HCT116 (cell line): ENCODE data around the gene TMEM129. TPM values are rescaled to one million over a fixed set of nuclear protein-coding genes. Genes with fewer than 3 reads are reported as not detected.
A peak's percentile ranks its signal among the peaks of the same experiment; 100 is the strongest.

ENCODE experiments used
- ATAC-seq: fragments of 200-7000 bp; cut with Tn5 transposase; 2 replicates; pipeline ENCODE4 v1.9.1; 2020; ENCODE audit warnings: mild to moderate bottlenecking, moderate library complexity
- Bru-seq: library from RNA; stranded (reverse); fragments of 400-500 nt; gene quantifications from one replicate; lab custom pipeline; 2021; lab: Mats Ljungman, UMichigan
- BruChase-seq, 2 experiments: library from RNA; stranded (reverse); fragments of 400-500 nt; gene quantifications; one replicate each; lab custom pipeline; 2021; lab: Mats Ljungman, UMichigan
- BruUV-seq: library from RNA; stranded (reverse); fragments of 400-500 nt; replicated peaks from 2 replicates; lab custom pipeline; 2021; lab: Mats Ljungman, UMichigan
- CTCF ChIA-PET: fragments of 300-600 bp; sonication (Branson Sonifier 250); formaldehyde crosslinking; loops from one replicate; lab custom pipeline; 2021; ENCODE audit warnings: antibody characterized with exemption; lab: Charles Lee
- POLR2A ChIA-PET: fragments of 300-600, 350-600 bp; sonication (Branson Sonifier 250); formaldehyde crosslinking; loops from one replicate; lab custom pipeline; 2021; ENCODE audit warnings: antibody characterized with exemption; lab: Charles Lee
- RAD21 ChIA-PET, 2 experiments: fragments of 300-600 bp; sonication (Branson Sonifier 250); formaldehyde crosslinking; loops; one replicate each; lab custom pipeline; 2023; ENCODE audit warnings: low total read pairs in 2 of 2; ENCODE audit not compliant: uncharacterized antibody in 2 of 2, unreplicated experiment in 2 of 2, low non-redundant PET in 1 of 2; lab: Charles Lee
- DNase-seq: peaks from one replicate; pipeline ENCODE4 v3.0.0-alpha.2; 2010; ENCODE audit warnings: low read depth, low spot score
- H2AFZ ChIP-seq: fragments of 200-600 bp; shearing (Covaris generic), sonication (generic); 2 replicates; pipeline ENCODE4 v1.6.1; 2017; ENCODE audit warnings: low read depth, mixed run types, mixed read lengths, antibody characterized with exemption, low read length; ENCODE audit not compliant: poor library complexity, severe bottlenecking
- H3K27ac ChIP-seq: 2 replicates; pipeline ENCODE4 v1.5.1; 2012; ENCODE audit warnings: low read depth, low read length
- H3K27me3 ChIP-seq: fragments of 200-600 bp; sonication (generic); 2 replicates; pipeline ENCODE4 v1.6.1; 2016; ENCODE audit warnings: mixed run types, low read length, mixed read lengths; ENCODE audit not compliant: insufficient read depth
- H3K36me3 ChIP-seq, 2 experiments: fragments of 200-500 bp in 1 of 2; fragments of 200-600 bp in 1 of 2; sonication (Bioruptor generic) in 1 of 2; sonication (generic) in 1 of 2; 2 replicates each; pipeline versions ENCODE4 v1.5.1 to v1.6.1; 2014 to 2016; ENCODE audit warnings: low read length in 2 of 2, inconsistent platforms in 1 of 2, mixed read lengths in 1 of 2, mixed run types in 1 of 2; ENCODE audit not compliant: insufficient read depth in 2 of 2, control insufficient read depth in 1 of 2
- H3K4me1 ChIP-seq, 2 experiments: fragments of 200-600 bp in 1 of 2; sonication (generic) in 1 of 2; 2 replicates each; pipeline versions ENCODE4 v1.5.1 to v1.6.1; 2012 to 2017; ENCODE audit warnings: low read length in 2 of 2, inconsistent platforms in 1 of 2, mild to moderate bottlenecking in 1 of 2, mixed read lengths in 1 of 2, mixed run types in 1 of 2, moderate library complexity in 1 of 2; ENCODE audit not compliant: insufficient read depth in 2 of 2, control insufficient read depth in 1 of 2
- H3K4me2 ChIP-seq: fragments of 200-600 bp; sonication (generic); 2 replicates; pipeline ENCODE4 v1.6.1; 2017; ENCODE audit warnings: mixed run types, low read length, mixed read lengths
- H3K4me3 ChIP-seq, 2 experiments: fragments of 200-600 bp in 1 of 2; sonication (generic) in 1 of 2; replicated peaks in 1 of 2; 2 replicates each; pipeline ENCODE4 v1.5.1; 2011 to 2016; ENCODE audit warnings: low read length in 2 of 2, control low read depth in 1 of 2, low read depth in 1 of 2, mild to moderate bottlenecking in 1 of 2, mixed read lengths in 1 of 2, mixed run types in 1 of 2
- H3K79me2 ChIP-seq: fragments of 200-600 bp; sonication (generic); 2 replicates; pipeline ENCODE4 v1.6.1; 2017; ENCODE audit warnings: mild to moderate bottlenecking, mixed run types, low read length, moderate library complexity, mixed read lengths; ENCODE audit not compliant: insufficient read depth
- H3K9ac ChIP-seq: fragments of 200-600 bp; sonication (generic); 2 replicates; pipeline ENCODE4 v1.6.1; 2016; ENCODE audit warnings: low read length, mixed read lengths
- H3K9me2 ChIP-seq: fragments of 200-600 bp; sonication (generic), shearing (Covaris generic); 2 replicates; pipeline ENCODE4 v1.6.1; 2017; ENCODE audit warnings: mixed run types, mild to moderate bottlenecking, moderate library complexity; ENCODE audit not compliant: insufficient read depth
- H3K9me3 ChIP-seq, 2 experiments: fragments of 200-500 bp in 1 of 2; fragments of 200-600 bp in 1 of 2; sonication (Bioruptor generic) in 1 of 2; sonication (generic) in 1 of 2; 2 replicates each; pipeline ENCODE4 v1.6.1; 2014 to 2017; ENCODE audit warnings: low read length in 2 of 2, mixed read lengths in 2 of 2, inconsistent platforms in 1 of 2, low read depth in 1 of 2, mild to moderate bottlenecking in 1 of 2, mixed run types in 1 of 2, moderate library complexity in 1 of 2; ENCODE audit not compliant: control insufficient read depth in 1 of 2, insufficient read depth in 1 of 2
- H4K20me1 ChIP-seq: fragments of 200-600 bp; sonication (generic), shearing (Covaris generic); 2 replicates; pipeline ENCODE4 v1.6.1; 2017; ENCODE audit warnings: mixed run types, mild to moderate bottlenecking, moderate library complexity; ENCODE audit not compliant: insufficient read depth
- FOSL1 ChIP-seq: IDR thresholded peaks from 2 replicates; pipeline ENCODE4 v1.6.1; 2012; ENCODE audit warnings: low read depth
- JUND ChIP-seq: IDR thresholded peaks from 2 replicates; pipeline ENCODE4 v1.6.1; 2012
- POLR2A ChIP-seq: IDR thresholded peaks from 2 replicates; pipeline ENCODE4 v1.7.0; 2011; ENCODE audit warnings: borderline replicate concordance; ENCODE audit not compliant: insufficient read depth, insufficient read length; ENCODE audit errors: extremely low read depth
- POLR2AphosphoS5 ChIP-seq: IDR thresholded peaks from 2 replicates; pipeline ENCODE4 v1.6.1; 2011; ENCODE audit warnings: mild to moderate bottlenecking, low read depth, low read length, moderate library complexity
- RAD21 ChIP-seq: IDR thresholded peaks from 2 replicates; pipeline ENCODE4 v1.6.1; 2012; ENCODE audit warnings: low read depth, mild to moderate bottlenecking
- SP1 ChIP-seq: IDR thresholded peaks from 2 replicates; pipeline ENCODE4 v1.6.1; 2012; ENCODE audit warnings: low read depth
- SRF ChIP-seq: IDR thresholded peaks from 2 replicates; pipeline ENCODE4 v1.6.1; 2012; ENCODE audit warnings: low read depth
- TCF7L2 ChIP-seq: IDR thresholded peaks from 2 replicates; pipeline ENCODE4 v1.7.0; 2011; ENCODE audit warnings: borderline replicate concordance, inconsistent platforms; ENCODE audit not compliant: insufficient read depth, insufficient read length; ENCODE audit errors: extremely low read depth
- YY1 ChIP-seq: IDR thresholded peaks from 2 replicates; pipeline ENCODE4 v1.6.1; 2011; ENCODE audit warnings: low read length, low read depth, moderate library complexity, mild to moderate bottlenecking; ENCODE audit not compliant: insufficient replicate concordance; ENCODE audit errors: extremely low read depth
- ZFX ChIP-seq: fragments of 450-650 bp; IDR thresholded peaks from 2 replicates; pipeline ENCODE4 v1.6.1; 2017
- intact Hi-C: fragments of 100-400 bp; cut with micrococcal nuclease; formaldehyde crosslinking; loops from 2 replicates; pipeline ENCODE4 v1.10.0; 2022
- long read RNA-seq: library from polyadenylated mRNA; unstranded; transcript quantifications from one replicate; pipeline ENCODE4 v2.0.0, GENCODE V29; 2021; ENCODE audit not compliant: unreplicated experiment
- polyA plus RNA-seq: library from polyadenylated mRNA; unstranded; fragments of >200 nt; gene quantifications from 2 replicates; pipeline ENCODE4 v1.2.1, GENCODE V29; 2012; ENCODE audit warnings: missing spikeins
- total RNA-seq: library from RNA; stranded (reverse); gene quantifications from one replicate; pipeline ENCODE4 v1.2.1, GENCODE V29; 2021; ENCODE audit not compliant: unreplicated experiment

Gene TMEM129
- total RNA-seq = 29.4 TPM
- 24.9 and 26.5 TPM in 2 replicates for polyA plus RNA-seq
- Bru-seq, nascent RNA = percentile 64 among the genes with signal in this experiment
- BruChase-seq, experiment 1, labeled RNA remaining after a 6-hour chase = percentile 89 among the genes with signal in this experiment
- BruChase-seq, experiment 2, labeled RNA remaining after a 2-hour chase = percentile 84 among the genes with signal in this experiment
- long read RNA-seq, transcript TMEM129-204 (2 exons, 958 nt) = minor isoform, 10 of 85 reads
- long read RNA-seq, transcript TMEM129-202 (4 exons, 2,810 nt) = major isoform, 29 of 85 reads
- long read RNA-seq, partial matches to known transcripts = 12 of 85 reads
- long read RNA-seq, other reads (novel, unspliced or antisense) = 28 of 85 reads

- H3K36me3 ChIP-seq = peaks cover 6 to 32% of the 10 kb centered on the region in 2 experiments; a peak in 2 of 4 replicates
- H3K9me3 ChIP-seq = no peaks in the 10 kb centered on the region
- no peak for TF ChIP-seq SRF
- peak; percentile 63 for TF ChIP-seq TCF7L2
- TF ChIP-seq POLR2A = peak; percentile 38
- TF ChIP-seq POLR2AphosphoS5 = peak; percentile 64
- TF ChIP-seq FOSL1 = no peak
- TF ChIP-seq ZFX = peak; percentile 79
- TF ChIP-seq SP1 = no peak
- no peak for TF ChIP-seq JUND
- no peak for TF ChIP-seq RAD21
- peak; percentile 10 for TF ChIP-seq YY1
- H3K27ac ChIP-seq = peak within 1 kb of the TSS; percentile 97
- RAD21 ChIA-PET = interaction anchor here in 1 of 2 experiments (0.6 kb wide), 1 partner anchor 469 kb away, joined by 3 read pairs; no protein-coding TSS in a partner anchor
- intact Hi-C loops = no loop called here
- H3K9ac ChIP-seq = peak within 1 kb of the TSS; percentile 98
- peak; percentile 84 for ATAC-seq
- H3K4me3 ChIP-seq = peak within 1 kb of the TSS; percentile 94 to 96
- peak within 1 kb of the TSS; percentile 99 for H3K4me2 ChIP-seq
- peaks cover 85% of the 10 kb centered on the region for H3K79me2 ChIP-seq
- H4K20me1 ChIP-seq = no peaks in the 10 kb centered on the region; the same call in 1 of the 2 replicates
- no peak within 1 kb of the TSS for H2AFZ ChIP-seq
- no peaks in the 10 kb centered on the region for H3K9me2 ChIP-seq
- CTCF ChIA-PET = interaction anchor here (1.0 to 2.7 kb wide), 3 partner anchors 27 to 85 kb away, joined by 3 to 15 read pairs (median 4); no protein-coding TSS in a partner anchor
- no TSS peak for BruUV-seq
- peaks cover 10 to 29% of the 10 kb centered on the region in 2 experiments for H3K4me1 ChIP-seq
- H3K27me3 ChIP-seq = no peaks in the 10 kb centered on the region
- POLR2A ChIA-PET = interaction anchor here (0.6 to 1.7 kb wide), 3 partner anchors 9 to 28 kb away, joined by 3 to 19 read pairs (median 3); partner anchors contain the start of gene SLBP
- peak; percentile 96 for DNase-seq
These were observed at the start of gene TMEM129, which contains the start of gene TACC3 for GRCh38 chr4:1721003-1721665. TSS of gene TMEM129 (minus strand) at chr4:1721323. CDS start at chr4:1720837, 486 bp downstream. TSS of gene TACC3 (plus strand) at chr4:1721521. CDS start at chr4:1723422, 1,901 bp downstream.
